OCI-LY7 (cell line): ENCODE results near the gene OXSR1. TPM values are rescaled to one million over a fixed set of nuclear protein-coding genes. Genes with fewer than 3 reads are reported as not detected.

Source experiments
- BruUV-seq: library from RNA; stranded (reverse); fragments of 400-500 nt; replicated peaks from 2 replicates; lab custom pipeline; 2021; lab: Mats Ljungman, UMichigan
- CTCF ChIA-PET: fragments of 300-600 bp; sonication (Branson Sonifier 250); formaldehyde crosslinking; loops from one replicate; lab custom pipeline; 2022; ENCODE audit warnings: antibody characterized with exemption; ENCODE audit not compliant: unreplicated experiment; lab: Charles Lee
- POLR2A ChIA-PET: fragments of 300-600 bp; sonication (Branson Sonifier 250); formaldehyde crosslinking; loops from one replicate; lab custom pipeline; 2022; ENCODE audit warnings: antibody characterized with exemption; lab: Charles Lee
- DNase-seq: peaks from one replicate; pipeline ENCODE4 v3.0.0-alpha.2; 2015; ENCODE audit warnings: low spot score
- H2AFZ ChIP-seq: fragments of 200-600 bp; sonication (generic), shearing (Covaris generic); 2 replicates; pipeline ENCODE4 v1.6.1; 2014; ENCODE audit warnings: mild to moderate bottlenecking, antibody characterized with exemption, low read length, moderate library complexity
- H3K27ac ChIP-seq: fragments of 200-600 bp; sonication (generic); 2 replicates; pipeline ENCODE4 v1.5.1; 2014; ENCODE audit warnings: mixed run types, low read depth, mild to moderate bottlenecking, moderate library complexity, low read length, inconsistent platforms; ENCODE audit not compliant: poor library complexity, severe bottlenecking
- H3K36me3 ChIP-seq: fragments of 200-600 bp; sonication (generic); 2 replicates; pipeline ENCODE4 v1.6.1; 2014; ENCODE audit warnings: mild to moderate bottlenecking, antibody characterized with exemption, low read length, moderate library complexity, mixed read lengths; ENCODE audit not compliant: insufficient read depth
- H3K4me1 ChIP-seq: fragments of 200-600 bp; sonication (generic); 2 replicates; pipeline ENCODE4 v1.5.1; 2014; ENCODE audit warnings: mild to moderate bottlenecking, low read length; ENCODE audit not compliant: insufficient read depth, poor library complexity, severe bottlenecking
- H3K4me2 ChIP-seq: fragments of 200-600 bp; sonication (generic); 2 replicates; pipeline ENCODE4 v1.6.1; 2014; ENCODE audit warnings: mild to moderate bottlenecking, low read length
- H3K4me3 ChIP-seq: fragments of 200-600 bp; sonication (generic); 2 replicates; pipeline ENCODE4 v1.5.1; 2014; ENCODE audit warnings: mild to moderate bottlenecking, low read depth, low read length; ENCODE audit not compliant: poor library complexity, severe bottlenecking
- H3K79me2 ChIP-seq: fragments of 200-600 bp; sonication (generic); 2 replicates; pipeline ENCODE4 v1.6.1; 2016; ENCODE audit warnings: low read depth, mild to moderate bottlenecking, low read length, moderate library complexity, mixed read lengths; ENCODE audit not compliant: insufficient read depth
- H3K9me2 ChIP-seq: fragments of 200-600 bp; sonication (generic); 2 replicates; pipeline ENCODE4 v1.6.1; 2016; ENCODE audit warnings: mild to moderate bottlenecking, low read length, mixed read lengths; ENCODE audit not compliant: insufficient read depth
- H3K9me3 ChIP-seq: fragments of 200-600 bp; sonication (generic); 2 replicates; pipeline ENCODE4 v1.6.1; 2014; ENCODE audit warnings: mild to moderate bottlenecking, mixed run types, low read length, mixed read lengths
- H4K20me1 ChIP-seq: fragments of 200-600 bp; sonication (generic); 2 replicates; pipeline ENCODE4 v1.6.1; 2014; ENCODE audit warnings: mild to moderate bottlenecking, antibody characterized with exemption, low read length, moderate library complexity, mixed read lengths; ENCODE audit not compliant: insufficient read depth
- CTCF ChIP-seq: fragments of 200-600 bp; sonication (generic); conservative IDR thresholded peaks from 2 replicates; pipeline ENCODE4 v1.5.1; 2014; ENCODE audit warnings: mild to moderate bottlenecking, antibody characterized with exemption, low read length, moderate library complexity, mixed read lengths
- EZH2phosphoT487 ChIP-seq: fragments of 200-600 bp; sonication (generic); IDR thresholded peaks from 2 replicates; pipeline ENCODE4 v1.6.1; 2018; ENCODE audit warnings: low read depth, borderline replicate concordance, mild to moderate bottlenecking, mixed run types, antibody characterized with exemption, low read length, moderate library complexity, mixed read lengths
- intact Hi-C: fragments of 100-400 bp; cut with micrococcal nuclease; formaldehyde crosslinking; loops from one replicate; pipeline ENCODE4 v1.10.0; 2022; ENCODE audit not compliant: unreplicated experiment
- total RNA-seq, 2 experiments: library from RNA; depleted of rRNA in 1 of 2; stranded (reverse); fragments of >200 nt in 1 of 2; shearing (Covaris generic) in 1 of 2; gene quantifications; 2 replicates each; pipeline ENCODE4 v1.2.3, GENCODE V29; 2014 to 2022

OXSR1 gene
- total RNA-seq, 2 experiments from 2014 or later: 21.4 to 43.7 TPM

- CTCF ChIA-PET: no interaction called here
- intact Hi-C loops: no loop called here
These were observed 42.5 kb upstream of the OXSR1 start for GRCh38 chr3:38122712-38123290.

GRCh38 chr3:38124324-38125122, 40.8 kb upstream of the OXSR1 start:
- no peak for DNase-seq
- intact Hi-C loops: no loop called here
- Histone ChIP-seq H3K4me3 (no peak overlapping the region), H3K4me2 (no peak overlapping the region), H2AFZ (no peak overlapping the region), H3K9me2 (no peaks in the 10 kb centered on the region), H3K79me2 (no peaks in the 10 kb centered on the region), H3K36me3 (peaks cover 75% of the 10 kb centered on the region), H3K27ac (no peak overlapping the region), H4K20me1 (no peaks in the 10 kb centered on the region), H3K9me3 (no peaks in the 10 kb centered on the region), H3K4me1 (no peaks in the 10 kb centered on the region)
- no TSS peak for BruUV-seq
- TF ChIP-seq CTCF: no peak
- TF ChIP-seq EZH2phosphoT487: no peak
- POLR2A ChIA-PET: no interaction called here
- CTCF ChIA-PET: no interaction called here

More at GRCh38 chr3:38122712-38123290, 42.5 kb upstream of the OXSR1 start:
- POLR2A ChIA-PET: interaction anchor here (0.6 kb wide), 1 partner anchor 365 kb away, joined by 3 read pairs; no protein-coding TSS in a partner anchor
- Histone ChIP-seq H3K79me2 (no peaks in the 10 kb centered on the region), H3K27ac (no peak overlapping the region), H3K36me3 (peaks cover 62% of the 10 kb centered on the region), H3K4me3 (no peak overlapping the region), H2AFZ (no peak overlapping the region), H3K9me3 (no peaks in the 10 kb centered on the region), H3K9me2 (no peaks in the 10 kb centered on the region), H4K20me1 (no peaks in the 10 kb centered on the region), H3K4me2 (no peak overlapping the region), H3K4me1 (no peaks in the 10 kb centered on the region)
- TF ChIP-seq EZH2phosphoT487 (no peak), CTCF (no peak)
- no TSS peak for BruUV-seq
- DNase-seq: no peak
